Suprapubic skin (tissue), 4 donors: ENCODE measurements around the gene EDNRA. TPM values are rescaled to one million over a fixed set of nuclear protein-coding genes. Genes with fewer than 3 reads are reported as not detected.

Source experiments
- DNase-seq, 2 donors: peaks; one replicate each; pipeline ENCODE4 v3.0.0-alpha.2; 2019; ENCODE audit warnings: low spot score in 2 of 2
- H3K27ac ChIP-seq: fragments of 200-600 bp; sonication (generic); one replicate; pipeline ENCODE4 v1.5.1; 2019
- H3K27me3 ChIP-seq: fragments of 200-600 bp; sonication (generic); one replicate; pipeline ENCODE4 v1.5.1; 2019
- H3K36me3 ChIP-seq: fragments of 200-600 bp; sonication (generic); one replicate; pipeline ENCODE4 v1.5.1; 2019
- H3K4me1 ChIP-seq: fragments of 200-600 bp; sonication (generic); one replicate; pipeline ENCODE4 v1.5.1; 2019
- H3K4me3 ChIP-seq: fragments of 200-600 bp; sonication (generic); one replicate; pipeline ENCODE4 v1.5.1; 2019; ENCODE audit warnings: mild to moderate bottlenecking
- H3K9me3 ChIP-seq: fragments of 200-600 bp; sonication (generic); one replicate; pipeline ENCODE4 v1.5.1; 2019
- EP300 ChIP-seq: sonication (generic); formaldehyde crosslinking; IDR thresholded peaks from one replicate; pipeline ENCODE4 v1.6.1; 2017; ENCODE audit warnings: antibody characterized with exemption
- POLR2A ChIP-seq, 2 donors: fragments of 450-650 bp; IDR thresholded peaks; one replicate each; pipeline ENCODE4 v1.6.1; 2017; ENCODE audit warnings: antibody characterized with exemption in 2 of 2, mild to moderate bottlenecking in 2 of 2, moderate library complexity in 2 of 2
- POLR2AphosphoS5 ChIP-seq, 3 donors: sonication (generic); formaldehyde crosslinking; IDR thresholded peaks; one replicate each; pipeline ENCODE4 v1.6.1; 2017; ENCODE audit warnings: antibody characterized with exemption in 3 of 3
- WGBS: methylation state at CpG from one replicate; pipeline ENCODE4 v1.1.5; 2018; 5-methylcytosine and 5-hydroxymethylcytosine counted together
- total RNA-seq, 4 donors: library from RNA; depleted of rRNA; stranded (reverse); fragments of >200 nt; gene quantifications; one replicate each; pipeline ENCODE4 v1.1.0, GENCODE V29; 2016
- TF ChIP-seq, protein P1 (sequence below), 2 donors: fragments of 200-600 bp in 1 of 2; fragments of 450-650 bp in 1 of 2; sonication (generic) in 1 of 2; IDR thresholded peaks; one replicate each; pipeline ENCODE4 v1.5.1; 2016 to 2019; ENCODE audit warnings: antibody characterized with exemption in 2 of 2, mild to moderate bottlenecking in 1 of 2, moderate library complexity in 1 of 2

The EDNRA gene
- total RNA-seq, 4 donors from 2014 or later, result 4.0 to 6.0 (median 4.4) TPM

DNA sequence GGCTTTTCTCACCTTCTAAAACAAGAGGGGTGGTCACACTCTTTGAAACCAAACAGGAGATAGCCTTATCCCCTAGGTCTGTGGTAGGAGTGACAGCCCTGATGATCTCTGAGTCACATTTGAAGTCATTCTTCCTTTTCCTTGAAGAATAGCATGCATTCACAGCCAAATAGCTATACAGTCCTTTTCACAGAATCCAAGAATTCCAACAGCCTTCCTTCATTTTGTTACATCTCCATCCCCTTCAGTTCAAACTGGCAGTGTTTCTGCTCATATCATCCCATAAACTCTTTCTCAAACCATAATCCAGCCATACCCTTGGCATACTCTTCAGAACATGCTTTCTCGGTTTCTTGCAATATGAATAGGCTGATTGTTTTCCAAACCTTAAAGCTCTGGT lies 103.0 kb downstream of the EDNRA start:
- 63% methylated on average over 1 of the region's 1 CpG for WGBS
- no peaks in the 10 kb centered on the region for H3K9me3 ChIP-seq
- no peaks in the 10 kb centered on the region for H3K4me1 ChIP-seq
- no peaks in the 10 kb centered on the region for H3K36me3 ChIP-seq
- DNase-seq, result no peak
- TF ChIP-seq EP300 (no peak), POLR2A (IDR thresholded peaks at IDR 0.05) (no peak), POLR2AphosphoS5 (IDR thresholded peaks at IDR 0.05) (no peak)
- TF ChIP-seq, protein P1, sequence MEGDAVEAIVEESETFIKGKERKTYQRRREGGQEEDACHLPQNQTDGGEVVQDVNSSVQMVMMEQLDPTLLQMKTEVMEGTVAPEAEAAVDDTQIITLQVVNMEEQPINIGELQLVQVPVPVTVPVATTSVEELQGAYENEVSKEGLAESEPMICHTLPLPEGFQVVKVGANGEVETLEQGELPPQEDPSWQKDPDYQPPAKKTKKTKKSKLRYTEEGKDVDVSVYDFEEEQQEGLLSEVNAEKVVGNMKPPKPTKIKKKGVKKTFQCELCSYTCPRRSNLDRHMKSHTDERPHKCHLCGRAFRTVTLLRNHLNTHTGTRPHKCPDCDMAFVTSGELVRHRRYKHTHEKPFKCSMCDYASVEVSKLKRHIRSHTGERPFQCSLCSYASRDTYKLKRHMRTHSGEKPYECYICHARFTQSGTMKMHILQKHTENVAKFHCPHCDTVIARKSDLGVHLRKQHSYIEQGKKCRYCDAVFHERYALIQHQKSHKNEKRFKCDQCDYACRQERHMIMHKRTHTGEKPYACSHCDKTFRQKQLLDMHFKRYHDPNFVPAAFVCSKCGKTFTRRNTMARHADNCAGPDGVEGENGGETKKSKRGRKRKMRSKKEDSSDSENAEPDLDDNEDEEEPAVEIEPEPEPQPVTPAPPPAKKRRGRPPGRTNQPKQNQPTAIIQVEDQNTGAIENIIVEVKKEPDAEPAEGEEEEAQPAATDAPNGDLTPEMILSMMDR (IDR thresholded peaks at IDR 0.05), result no peak
- H3K4me3 ChIP-seq, result no peak overlapping the region
- H3K27ac ChIP-seq, result no peak overlapping the region
- no peaks in the 10 kb centered on the region for H3K27me3 ChIP-seq

DNA sequence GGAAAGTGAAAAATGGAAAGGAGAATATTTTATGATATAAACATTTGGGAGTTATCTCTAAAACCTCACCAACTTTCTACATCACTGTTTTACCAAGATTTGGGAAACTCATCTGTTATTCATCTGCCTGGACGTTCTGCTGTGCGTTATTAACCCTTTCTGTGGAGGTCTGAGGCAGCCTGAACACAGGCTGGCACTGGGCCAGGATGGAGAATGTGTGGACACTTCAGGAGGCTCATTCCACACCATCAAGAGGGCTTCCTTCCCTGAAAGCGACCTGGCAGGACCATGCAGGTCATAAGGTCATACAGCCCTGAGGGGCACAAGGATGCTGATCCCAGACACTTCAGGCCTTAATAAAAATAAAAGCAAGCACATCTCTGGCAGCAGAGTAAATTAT lies 105.1 kb downstream of the EDNRA start:
- WGBS, result 50% methylated on average over 3 of the region's 3 CpGs
- TF ChIP-seq POLR2AphosphoS5 (IDR thresholded peaks at IDR 0.05) (no peak), EP300 (no peak), POLR2A (IDR thresholded peaks at IDR 0.05) (no peak)
- TF ChIP-seq, protein P1 (IDR thresholded peaks at IDR 0.05), result no peak
- no peaks in the 10 kb centered on the region for H3K9me3 ChIP-seq
- H3K36me3 ChIP-seq, result no peaks in the 10 kb centered on the region
- no peak overlapping the region for H3K4me3 ChIP-seq
- H3K27me3 ChIP-seq, result no peaks in the 10 kb centered on the region
- no peak for DNase-seq
- H3K4me1 ChIP-seq, result no peaks in the 10 kb centered on the region
- no peak overlapping the region for H3K27ac ChIP-seq

DNA sequence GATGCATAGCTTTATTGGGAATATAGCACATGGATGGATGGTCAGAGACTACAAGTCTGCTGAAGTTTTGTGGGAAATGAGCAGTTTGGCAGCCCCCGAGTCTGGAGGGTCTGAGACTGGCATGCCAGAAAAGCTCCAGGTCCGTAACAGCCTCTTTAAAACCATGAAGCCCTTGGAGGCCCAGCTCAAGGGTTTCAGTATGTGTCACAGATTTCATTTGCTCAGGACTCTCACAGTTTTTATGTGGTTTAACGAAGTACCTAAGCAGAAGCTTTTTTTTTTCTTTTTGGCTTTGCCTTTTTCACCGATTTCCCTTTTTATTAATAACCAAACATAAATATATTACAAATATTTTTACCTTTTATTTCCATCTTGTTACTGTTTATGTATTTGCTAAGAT lies 105.7 kb downstream of the EDNRA start:
- no peaks in the 10 kb centered on the region for H3K9me3 ChIP-seq
- no peaks in the 10 kb centered on the region for H3K4me1 ChIP-seq
- H3K36me3 ChIP-seq, result no peaks in the 10 kb centered on the region
- no peak overlapping the region for H3K4me3 ChIP-seq
- WGBS, result 80% methylated on average over 4 of the region's 4 CpGs
- no peaks in the 10 kb centered on the region for H3K27me3 ChIP-seq
- TF ChIP-seq POLR2AphosphoS5 (IDR thresholded peaks at IDR 0.05) (no peak), POLR2A (IDR thresholded peaks at IDR 0.05) (no peak), EP300 (no peak)
- TF ChIP-seq, protein P1 (IDR thresholded peaks at IDR 0.05), result no peak
- H3K27ac ChIP-seq, result no peak overlapping the region
- DNase-seq, result no peak

DNA sequence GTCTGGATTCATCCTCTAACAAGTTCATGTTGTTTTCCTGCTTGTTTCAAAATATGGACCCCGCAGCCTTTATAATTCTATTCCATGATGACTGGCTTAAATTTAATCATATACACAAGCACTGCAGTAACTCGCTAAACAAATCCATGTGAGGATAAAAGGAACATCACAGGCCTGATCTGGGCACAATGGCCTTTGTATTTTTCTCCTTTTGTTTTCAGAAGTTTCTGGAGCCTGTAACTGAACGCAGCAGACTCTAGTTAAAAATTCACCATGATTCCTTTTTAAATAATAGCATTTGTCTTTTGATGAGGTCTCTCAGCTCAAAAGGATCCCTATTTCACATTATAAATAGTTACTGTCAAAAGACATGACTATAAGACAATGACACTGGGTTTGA lies 106.1 kb downstream of the EDNRA start:
- TF ChIP-seq, protein P1 (IDR thresholded peaks at IDR 0.05), result no peak
- TF ChIP-seq POLR2AphosphoS5 (IDR thresholded peaks at IDR 0.05) (no peak), POLR2A (IDR thresholded peaks at IDR 0.05) (no peak)
- H3K27ac ChIP-seq, result no peak overlapping the region
- no peaks in the 10 kb centered on the region for H3K36me3 ChIP-seq
- H3K4me3 ChIP-seq, result no peak overlapping the region
- H3K4me1 ChIP-seq, result no peaks in the 10 kb centered on the region
- DNase-seq, result no peak
- no peaks in the 10 kb centered on the region for H3K9me3 ChIP-seq
- WGBS, result 74% methylated on average over 3 of the region's 3 CpGs
- no peaks in the 10 kb centered on the region for H3K27me3 ChIP-seq

DNA sequence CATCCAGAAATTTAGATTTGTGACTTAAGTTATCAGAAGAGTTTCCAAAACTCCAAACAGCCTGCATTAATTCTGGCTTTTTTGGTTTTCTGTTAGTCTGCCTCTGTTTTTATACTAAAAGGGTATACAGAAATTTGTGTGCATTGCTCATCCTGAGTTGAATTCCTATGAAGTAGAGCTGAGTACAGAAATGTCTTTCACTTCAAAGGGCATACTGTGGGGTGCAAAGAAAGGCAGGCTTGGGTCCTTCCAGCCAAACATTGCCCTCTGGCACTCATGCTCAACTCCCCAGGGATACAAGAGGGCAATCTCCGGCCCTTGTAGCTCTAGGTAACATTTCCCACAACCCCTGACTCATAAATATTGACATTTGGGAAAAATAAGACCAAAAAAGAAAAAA lies 108.7 kb downstream of the EDNRA start:
- H3K36me3 ChIP-seq, result no peaks in the 10 kb centered on the region
- no peak overlapping the region for H3K27ac ChIP-seq
- TF ChIP-seq POLR2A (IDR thresholded peaks at IDR 0.05) (no peak), EP300 (no peak), POLR2AphosphoS5 (IDR thresholded peaks at IDR 0.05) (no peak)
- TF ChIP-seq, protein P1 (IDR thresholded peaks at IDR 0.05), result no peak
- H3K4me3 ChIP-seq, result no peak overlapping the region
- WGBS, result 54% methylated on average over 1 of the region's 1 CpG
- DNase-seq, result no peak
- no peaks in the 10 kb centered on the region for H3K27me3 ChIP-seq
- H3K9me3 ChIP-seq, result no peaks in the 10 kb centered on the region
- H3K4me1 ChIP-seq, result no peaks in the 10 kb centered on the region
